ENCODE data around the gene VCL.

GRCh38 chr10:74067373-74068352, 69.7 kb downstream of the VCL start:
- TF ChIP-seq FOXM1 (IDR thresholded peaks at IDR 0.05; ENCODE audit: borderline replicate concordance, low read depth) (no peak), CREB1 (IDR thresholded peaks at IDR 0.05; ENCODE audit: low read depth) (no peak), TCF12 (IDR thresholded peaks at IDR 0.05; ENCODE audit: low read depth) (no peak)
- TF ChIP-seq, protein P1, sequence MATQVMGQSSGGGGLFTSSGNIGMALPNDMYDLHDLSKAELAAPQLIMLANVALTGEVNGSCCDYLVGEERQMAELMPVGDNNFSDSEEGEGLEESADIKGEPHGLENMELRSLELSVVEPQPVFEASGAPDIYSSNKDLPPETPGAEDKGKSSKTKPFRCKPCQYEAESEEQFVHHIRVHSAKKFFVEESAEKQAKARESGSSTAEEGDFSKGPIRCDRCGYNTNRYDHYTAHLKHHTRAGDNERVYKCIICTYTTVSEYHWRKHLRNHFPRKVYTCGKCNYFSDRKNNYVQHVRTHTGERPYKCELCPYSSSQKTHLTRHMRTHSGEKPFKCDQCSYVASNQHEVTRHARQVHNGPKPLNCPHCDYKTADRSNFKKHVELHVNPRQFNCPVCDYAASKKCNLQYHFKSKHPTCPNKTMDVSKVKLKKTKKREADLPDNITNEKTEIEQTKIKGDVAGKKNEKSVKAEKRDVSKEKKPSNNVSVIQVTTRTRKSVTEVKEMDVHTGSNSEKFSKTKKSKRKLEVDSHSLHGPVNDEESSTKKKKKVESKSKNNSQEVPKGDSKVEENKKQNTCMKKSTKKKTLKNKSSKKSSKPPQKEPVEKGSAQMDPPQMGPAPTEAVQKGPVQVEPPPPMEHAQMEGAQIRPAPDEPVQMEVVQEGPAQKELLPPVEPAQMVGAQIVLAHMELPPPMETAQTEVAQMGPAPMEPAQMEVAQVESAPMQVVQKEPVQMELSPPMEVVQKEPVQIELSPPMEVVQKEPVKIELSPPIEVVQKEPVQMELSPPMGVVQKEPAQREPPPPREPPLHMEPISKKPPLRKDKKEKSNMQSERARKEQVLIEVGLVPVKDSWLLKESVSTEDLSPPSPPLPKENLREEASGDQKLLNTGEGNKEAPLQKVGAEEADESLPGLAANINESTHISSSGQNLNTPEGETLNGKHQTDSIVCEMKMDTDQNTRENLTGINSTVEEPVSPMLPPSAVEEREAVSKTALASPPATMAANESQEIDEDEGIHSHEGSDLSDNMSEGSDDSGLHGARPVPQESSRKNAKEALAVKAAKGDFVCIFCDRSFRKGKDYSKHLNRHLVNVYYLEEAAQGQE (IDR thresholded peaks at IDR 0.05; ENCODE audit: low read depth) = no peak
